Hepatocyte (in vitro differentiated cells): ENCODE results near the gene TXNRD1.

Experiments used
- CTCF ChIP-seq: fragments of 200-600 bp; sonication (generic); IDR thresholded peaks from 2 replicates; pipeline ENCODE4 v1.5.1; 2016; ENCODE audit warnings: antibody characterized with exemption, mild to moderate bottlenecking; ENCODE audit not compliant: poor library complexity
- EZH2 ChIP-seq: fragments of 200-600 bp; sonication (generic); IDR thresholded peaks from 2 replicates; pipeline ENCODE4 v1.6.1; 2016; ENCODE audit warnings: antibody characterized with exemption, mild to moderate bottlenecking, borderline replicate concordance
- EZH2phosphoT487 ChIP-seq: fragments of 200-600 bp; sonication (generic); IDR thresholded peaks from one replicate; pipeline ENCODE4 v1.6.1; 2018; ENCODE audit warnings: antibody characterized with exemption, mild to moderate bottlenecking, low read depth, moderate library complexity; ENCODE audit not compliant: unreplicated experiment, severe bottlenecking

GRCh38 chr12:104213952-104214351 is 1.6 kb upstream of the TXNRD1 start:
- TF ChIP-seq CTCF (no peak), EZH2phosphoT487 (no peak), EZH2 (no peak)
